HL-60 (cell line): ENCODE measurements around the gene KCNC3.

Experiments
- DNase-seq, 2 experiments: peaks; one replicate each; pipeline ENCODE4 v3.0.0-alpha.2; 2010 to 2020; ENCODE audit warnings: low read depth in 1 of 2, low spot score in 1 of 2
- H3K27ac ChIP-seq: fragments of 250-450 bp; sonication (Bioruptor Pico); replicated peaks from 2 replicates; pipeline ENCODE4 v1.5.1; 2020; ENCODE audit warnings: mild to moderate bottlenecking, moderate library complexity
- H3K27me3 ChIP-seq: fragments of 250-450 bp; sonication (Bioruptor Pico); 2 replicates; pipeline ENCODE4 v1.5.1; 2021; ENCODE audit warnings: mild to moderate bottlenecking, moderate library complexity; ENCODE audit not compliant: insufficient read depth, poor library complexity, severe bottlenecking
- H3K4me3 ChIP-seq: replicated peaks from 2 replicates; pipeline ENCODE4 v1.5.1; 2011; ENCODE audit warnings: mild to moderate bottlenecking, control low read depth, low read length; ENCODE audit not compliant: insufficient read depth
- GABPA ChIP-seq: IDR thresholded peaks from 2 replicates; pipeline ENCODE4 v1.6.1; 2012; ENCODE audit warnings: low read depth
- POLR2AphosphoS5 ChIP-seq: IDR thresholded peaks from 2 replicates; pipeline ENCODE4 v1.6.1; 2012; ENCODE audit warnings: low read depth
- SPI1 ChIP-seq: IDR thresholded peaks from 2 replicates; pipeline ENCODE4 v1.6.1; 2012; ENCODE audit warnings: low read depth, mild to moderate bottlenecking, borderline replicate concordance
- TF ChIP-seq, protein P1 (sequence below): IDR thresholded peaks from 2 replicates; pipeline ENCODE4 v1.6.1; 2012; ENCODE audit warnings: low read depth; ENCODE audit not compliant: insufficient replicate concordance
- TF ChIP-seq, protein P2 (sequence below): IDR thresholded peaks from one replicate; pipeline ENCODE4 v1.5.1; 2011; ENCODE audit warnings: low read length, control low read depth, inconsistent platforms; ENCODE audit not compliant: insufficient read depth

KCNC3 gene

DNA sequence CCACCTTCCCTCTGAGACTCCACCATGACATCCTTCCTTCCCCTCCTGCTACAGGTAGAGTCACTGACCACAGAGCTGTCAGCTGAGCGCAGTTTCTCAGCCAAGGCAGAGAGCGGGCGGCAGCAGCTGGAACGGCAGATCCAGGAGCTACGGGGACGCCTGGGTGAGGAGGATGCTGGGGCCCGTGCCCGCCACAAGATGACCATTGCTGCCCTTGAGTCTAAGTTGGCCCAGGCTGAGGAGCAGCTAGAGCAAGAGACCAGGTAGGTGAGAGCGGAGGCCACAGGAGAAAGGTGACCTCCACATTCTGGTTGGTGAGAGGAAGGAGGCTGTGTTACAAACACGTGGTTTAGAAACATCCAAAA is 27.6 kb downstream of the KCNC3 start:
- Histone ChIP-seq H3K27ac (no peak overlapping the region), H3K27me3 (no peaks in the 10 kb centered on the region), H3K4me3 (no peak overlapping the region)
- no peak for TF ChIP-seq SPI1
- no peak for DNase-seq

DNA sequence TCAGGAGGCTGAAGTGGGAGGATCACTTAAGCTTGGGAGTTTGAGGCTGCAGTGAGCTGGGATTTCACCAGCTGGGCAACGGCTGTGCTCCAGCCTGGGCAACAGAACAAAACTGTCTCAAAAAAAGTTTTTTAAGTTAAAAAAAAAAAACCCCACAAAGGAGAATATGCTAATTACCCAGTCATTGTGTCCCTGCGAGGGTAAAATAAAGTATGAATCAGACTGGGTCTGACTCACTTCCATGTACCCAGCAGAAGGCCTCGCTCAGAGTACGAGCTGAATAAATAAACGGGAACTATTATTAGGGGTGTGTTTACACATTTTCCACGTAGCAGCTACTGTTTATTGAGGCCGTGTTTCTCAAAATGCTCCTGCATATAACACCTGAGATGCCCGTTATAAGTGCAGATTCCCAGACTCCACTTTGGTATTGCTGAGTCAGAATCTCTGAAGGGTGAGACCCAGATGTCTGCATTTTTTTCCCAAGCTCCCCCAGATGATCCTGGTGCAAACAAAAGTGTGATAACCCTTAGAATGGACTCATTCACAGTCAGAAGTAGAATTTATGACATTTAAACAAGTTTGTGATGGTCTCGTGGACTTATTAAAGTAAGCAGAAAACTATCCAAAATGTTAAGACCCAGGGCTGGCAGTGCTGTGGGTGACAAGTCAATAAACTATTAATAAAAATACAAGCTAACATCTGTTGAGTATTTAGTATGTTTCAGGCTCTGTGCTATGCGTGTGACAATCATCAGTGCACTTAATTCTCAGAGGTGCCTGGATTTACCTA is 28.2 kb downstream of the KCNC3 start:
- Histone ChIP-seq H3K27ac (no peak overlapping the region), H3K27me3 (no peaks in the 10 kb centered on the region), H3K4me3 (no peak overlapping the region)
- no peak for DNase-seq
- TF ChIP-seq GABPA: no peak
- TF ChIP-seq, protein P1, sequence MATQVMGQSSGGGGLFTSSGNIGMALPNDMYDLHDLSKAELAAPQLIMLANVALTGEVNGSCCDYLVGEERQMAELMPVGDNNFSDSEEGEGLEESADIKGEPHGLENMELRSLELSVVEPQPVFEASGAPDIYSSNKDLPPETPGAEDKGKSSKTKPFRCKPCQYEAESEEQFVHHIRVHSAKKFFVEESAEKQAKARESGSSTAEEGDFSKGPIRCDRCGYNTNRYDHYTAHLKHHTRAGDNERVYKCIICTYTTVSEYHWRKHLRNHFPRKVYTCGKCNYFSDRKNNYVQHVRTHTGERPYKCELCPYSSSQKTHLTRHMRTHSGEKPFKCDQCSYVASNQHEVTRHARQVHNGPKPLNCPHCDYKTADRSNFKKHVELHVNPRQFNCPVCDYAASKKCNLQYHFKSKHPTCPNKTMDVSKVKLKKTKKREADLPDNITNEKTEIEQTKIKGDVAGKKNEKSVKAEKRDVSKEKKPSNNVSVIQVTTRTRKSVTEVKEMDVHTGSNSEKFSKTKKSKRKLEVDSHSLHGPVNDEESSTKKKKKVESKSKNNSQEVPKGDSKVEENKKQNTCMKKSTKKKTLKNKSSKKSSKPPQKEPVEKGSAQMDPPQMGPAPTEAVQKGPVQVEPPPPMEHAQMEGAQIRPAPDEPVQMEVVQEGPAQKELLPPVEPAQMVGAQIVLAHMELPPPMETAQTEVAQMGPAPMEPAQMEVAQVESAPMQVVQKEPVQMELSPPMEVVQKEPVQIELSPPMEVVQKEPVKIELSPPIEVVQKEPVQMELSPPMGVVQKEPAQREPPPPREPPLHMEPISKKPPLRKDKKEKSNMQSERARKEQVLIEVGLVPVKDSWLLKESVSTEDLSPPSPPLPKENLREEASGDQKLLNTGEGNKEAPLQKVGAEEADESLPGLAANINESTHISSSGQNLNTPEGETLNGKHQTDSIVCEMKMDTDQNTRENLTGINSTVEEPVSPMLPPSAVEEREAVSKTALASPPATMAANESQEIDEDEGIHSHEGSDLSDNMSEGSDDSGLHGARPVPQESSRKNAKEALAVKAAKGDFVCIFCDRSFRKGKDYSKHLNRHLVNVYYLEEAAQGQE: no peak

DNA sequence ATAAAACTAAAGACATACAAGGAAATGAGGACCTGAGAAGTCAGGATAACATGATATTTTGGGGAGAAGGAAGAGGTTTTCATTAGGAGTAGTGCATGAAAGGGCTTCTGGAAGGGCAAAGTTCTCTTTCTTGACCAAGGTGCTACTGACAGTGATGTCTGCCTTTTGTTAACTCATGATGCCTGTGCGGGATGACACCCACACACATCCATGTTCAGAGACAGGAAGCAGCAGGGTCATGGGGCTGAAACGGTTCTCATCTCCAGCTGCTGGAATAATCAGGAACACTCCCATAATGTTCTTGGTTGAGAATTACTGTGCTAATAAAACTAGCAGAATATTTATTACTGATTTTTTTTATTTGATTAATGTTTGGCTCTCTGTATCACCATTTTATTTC is 29.1 kb downstream of the KCNC3 start:
- Histone ChIP-seq H3K27ac (no peak overlapping the region), H3K27me3 (no peaks in the 10 kb centered on the region), H3K4me3 (no peak overlapping the region)
- no peak for TF ChIP-seq POLR2AphosphoS5
- TF ChIP-seq, protein P2, sequence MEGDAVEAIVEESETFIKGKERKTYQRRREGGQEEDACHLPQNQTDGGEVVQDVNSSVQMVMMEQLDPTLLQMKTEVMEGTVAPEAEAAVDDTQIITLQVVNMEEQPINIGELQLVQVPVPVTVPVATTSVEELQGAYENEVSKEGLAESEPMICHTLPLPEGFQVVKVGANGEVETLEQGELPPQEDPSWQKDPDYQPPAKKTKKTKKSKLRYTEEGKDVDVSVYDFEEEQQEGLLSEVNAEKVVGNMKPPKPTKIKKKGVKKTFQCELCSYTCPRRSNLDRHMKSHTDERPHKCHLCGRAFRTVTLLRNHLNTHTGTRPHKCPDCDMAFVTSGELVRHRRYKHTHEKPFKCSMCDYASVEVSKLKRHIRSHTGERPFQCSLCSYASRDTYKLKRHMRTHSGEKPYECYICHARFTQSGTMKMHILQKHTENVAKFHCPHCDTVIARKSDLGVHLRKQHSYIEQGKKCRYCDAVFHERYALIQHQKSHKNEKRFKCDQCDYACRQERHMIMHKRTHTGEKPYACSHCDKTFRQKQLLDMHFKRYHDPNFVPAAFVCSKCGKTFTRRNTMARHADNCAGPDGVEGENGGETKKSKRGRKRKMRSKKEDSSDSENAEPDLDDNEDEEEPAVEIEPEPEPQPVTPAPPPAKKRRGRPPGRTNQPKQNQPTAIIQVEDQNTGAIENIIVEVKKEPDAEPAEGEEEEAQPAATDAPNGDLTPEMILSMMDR: no peak
- TF ChIP-seq, protein P1: no peak
- TF ChIP-seq GABPA: no peak
- TF ChIP-seq SPI1: no peak
- DNase-seq: no peak

DNA sequence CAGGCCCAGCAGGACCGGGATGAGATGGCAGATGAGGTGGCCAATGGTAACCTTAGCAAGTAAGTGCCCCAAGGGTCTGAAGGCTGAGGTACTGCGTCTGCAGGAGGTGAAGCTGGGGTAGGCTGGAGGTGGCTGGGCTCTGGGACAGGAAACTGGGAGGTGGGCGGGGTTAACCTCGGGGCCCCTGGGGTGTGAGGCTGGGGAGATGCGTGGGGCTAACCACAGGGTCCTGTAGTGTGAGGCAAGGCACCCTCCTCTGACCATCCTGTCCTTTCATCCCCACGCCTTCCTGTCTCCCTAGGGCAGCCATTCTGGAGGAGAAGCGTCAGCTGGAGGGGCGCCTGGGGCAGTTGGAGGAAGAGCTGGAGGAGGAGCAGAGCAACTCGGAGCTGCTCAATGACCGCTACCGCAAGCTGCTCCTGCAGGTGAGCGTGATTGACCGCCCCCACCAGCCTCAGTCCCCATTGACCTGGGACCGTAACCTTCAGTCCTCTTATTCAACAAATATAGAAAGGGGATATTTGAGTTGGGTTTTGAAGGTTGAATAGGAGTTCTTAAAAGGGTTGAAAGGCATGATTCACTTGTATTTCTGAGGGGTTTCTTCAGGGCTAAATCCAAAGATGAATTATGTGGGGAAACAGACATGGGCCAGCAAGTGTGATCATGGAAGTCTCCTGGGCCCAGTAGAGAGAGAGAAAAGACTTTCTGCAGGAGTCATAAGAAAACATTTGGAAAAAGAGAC is 35.7 kb downstream of the KCNC3 start:
- no peak for DNase-seq
- no peak for TF ChIP-seq SPI1
- no peak for TF ChIP-seq POLR2AphosphoS5
- TF ChIP-seq GABPA: no peak
- TF ChIP-seq, protein P1: no peak
- Histone ChIP-seq H3K27ac (no peak overlapping the region), H3K27me3 (no peaks in the 10 kb centered on the region), H3K4me3 (no peak overlapping the region)
